ENCODE measurements around the gene PTGDS.

Gene PTGDS

GRCh38 chr9:137026384-137026783 is 49.1 kb downstream of the PTGDS start:
- no peak for DNase-seq

DNA sequence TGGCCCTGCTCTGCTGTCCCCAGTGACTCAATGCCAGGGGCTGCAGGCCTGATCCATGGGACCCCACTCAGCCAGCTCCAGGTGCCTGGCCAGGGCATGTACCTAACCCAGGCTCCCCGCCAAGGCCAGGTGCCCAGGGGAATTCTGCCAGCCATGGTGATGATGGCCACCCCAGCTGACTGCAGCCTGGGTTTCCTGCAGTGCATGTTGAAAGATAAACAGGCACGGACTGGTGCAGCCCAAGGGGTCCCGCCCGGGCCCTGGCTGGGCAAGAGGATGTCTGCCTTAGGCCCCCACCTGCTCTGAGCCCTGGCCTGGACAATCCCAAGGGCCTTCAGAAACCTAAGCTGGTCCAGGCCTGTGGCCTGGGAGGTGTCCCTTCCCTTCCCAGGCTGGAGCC is 49.5 kb downstream of the PTGDS start:
- no peak for DNase-seq

- peak; percentile 52 for DNase-seq
Observed at GRCh38 chr9:137027369-137028262, 50.3 kb downstream of the PTGDS start, which contains the start of gene ABCA2. TSS of gene ABCA2 (minus strand) at chr9:137028237. CDS start at chr9:137028140, 97 bp downstream.

GRCh38 chr9:137028263-137029057 is 51.2 kb downstream of the PTGDS start:
- peak; percentile 82 for DNase-seq

DNA sequence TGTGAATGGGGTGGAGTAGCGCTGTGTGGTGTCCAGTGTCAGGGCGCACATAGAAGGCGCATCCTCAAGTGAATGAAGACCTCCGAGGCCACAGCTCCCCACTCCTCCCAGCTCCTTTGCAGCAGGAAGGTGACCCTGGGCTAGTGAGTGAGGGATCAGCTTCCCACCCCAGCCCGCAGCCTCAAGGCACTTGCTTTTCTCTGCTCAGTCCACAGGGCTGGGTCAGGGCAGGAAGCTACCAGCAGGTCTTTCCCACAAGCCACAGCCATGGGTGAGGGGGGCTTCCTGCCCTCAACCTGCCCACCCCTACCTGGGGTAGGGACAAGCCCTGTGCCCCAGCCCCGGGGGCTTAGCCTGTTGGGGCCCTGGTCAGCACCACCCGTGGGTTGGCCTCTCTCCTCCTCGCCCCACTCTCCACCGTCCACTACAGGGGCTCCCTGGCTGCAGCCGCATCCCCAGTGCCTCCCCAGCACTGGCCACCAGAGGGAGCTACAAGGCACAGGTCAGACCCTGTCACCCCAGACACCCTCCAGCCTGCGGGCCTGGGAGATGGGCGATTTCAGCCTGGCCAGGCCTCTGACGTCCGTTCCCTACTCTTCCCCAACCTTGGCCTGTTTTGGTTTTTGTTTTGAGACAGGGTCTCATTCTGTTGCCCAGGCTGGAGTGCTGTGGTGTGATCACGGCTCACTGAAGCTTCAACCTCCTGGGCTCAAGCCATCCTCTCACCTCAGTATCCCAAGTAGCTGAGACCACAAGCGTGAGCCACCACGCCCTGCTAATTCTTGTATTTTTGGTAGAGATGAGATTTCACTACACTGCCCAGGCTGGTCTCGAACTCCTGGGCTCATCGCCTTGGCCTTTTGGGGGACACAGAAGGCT is 52.0 kb downstream of the PTGDS start:
- peak; percentile 87 for DNase-seq

DNA sequence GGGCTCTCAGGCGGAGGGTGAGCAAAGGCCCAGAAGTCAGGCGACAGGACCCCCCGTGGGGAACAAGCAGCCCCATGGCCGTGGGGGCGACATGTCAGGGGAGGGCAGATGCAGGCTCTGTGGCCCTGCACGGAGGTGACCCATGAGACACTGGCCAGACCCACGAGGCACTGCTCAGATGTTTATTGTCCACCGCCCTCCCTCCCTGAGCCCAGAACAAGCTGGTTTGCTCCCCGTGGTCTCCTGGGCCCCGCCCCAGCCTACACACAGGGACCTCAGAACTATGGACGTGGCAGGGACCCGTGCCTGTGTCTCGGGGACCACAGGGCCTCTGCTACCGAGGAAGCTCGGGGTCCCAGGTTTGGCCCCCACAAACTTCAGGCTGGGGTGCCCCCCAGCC is 52.7 kb downstream of the PTGDS start:
- no peak for DNase-seq

GRCh38 chr9:137030538-137031527 is 53.5 kb downstream of the PTGDS start:
- no peak for DNase-seq

All from eye (tissue), 1 donor.